NCI-H526 (cell line): ENCODE results near the gene TYSND1.
"Not testable (repeated sequence)": the region's sequence is repeated elsewhere in the genome, so short reads cannot be mapped to it uniquely, and the experiment has no call there.

Experiments used
- DNase-seq, 2 experiments: peaks; one replicate each; lab custom pipeline; 2025; lab: John Stamatoyannopoulos, UW

Gene TYSND1

GRCh38 chr10:70109064-70109729 lies 37.3 kb downstream of the TYSND1 start:
- DNase-seq, result no peak

GRCh38 chr10:70106958-70107791 lies 39.3 kb downstream of the TYSND1 start:
- peak in 1 of 2 experiments; percentile 20 for DNase-seq

GRCh38 chr10:70101668-70102067 lies 44.8 kb downstream of the TYSND1 start:
- no peak for DNase-seq

DNA sequence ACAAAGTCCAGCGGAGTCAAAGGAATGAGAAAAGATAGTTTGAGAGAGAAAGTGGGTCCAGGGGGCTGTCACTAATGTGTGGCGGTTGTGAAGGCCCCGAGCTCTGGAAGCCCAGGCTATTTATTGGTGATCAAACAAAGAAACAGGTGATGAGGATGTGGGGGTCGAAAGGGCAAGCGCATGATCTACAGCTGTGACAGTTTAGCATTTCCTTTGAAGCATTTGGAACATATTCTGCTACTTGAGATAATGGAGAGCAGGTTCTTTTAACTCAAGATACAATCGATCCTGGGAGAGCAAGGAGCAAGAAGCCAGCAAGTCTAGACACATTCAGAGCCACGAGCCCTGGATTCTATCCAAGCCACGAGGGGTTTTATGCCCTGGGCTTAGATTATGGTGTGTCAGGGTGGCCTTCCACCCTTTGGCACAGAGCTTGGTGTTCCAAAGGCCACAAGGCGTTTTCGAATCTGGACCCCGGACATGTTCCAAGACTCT lies 45.4 kb downstream of the TYSND1 start:
- not testable (repeated sequence) for DNase-seq

GRCh38 chr10:70098271-70098670 lies 48.2 kb downstream of the TYSND1 start:
- DNase-seq, result no peak

DNA sequence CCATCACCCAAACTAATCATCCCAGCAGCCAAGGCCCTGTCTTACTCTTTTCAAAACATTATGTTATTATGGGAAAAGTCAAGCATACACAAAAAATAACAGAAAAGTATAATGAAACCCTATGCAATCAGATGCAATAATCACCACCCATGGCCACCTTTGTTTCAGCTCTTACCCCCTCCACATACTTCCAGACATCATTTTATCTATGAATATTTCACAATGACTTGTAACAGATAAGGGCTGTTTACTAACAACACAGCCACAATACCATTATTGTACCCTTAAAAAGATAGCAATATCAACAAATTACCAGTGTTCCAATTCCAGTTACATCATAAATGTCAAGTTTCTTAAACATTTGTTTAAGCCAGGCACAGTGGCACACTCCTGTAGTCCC lies 49.0 kb downstream of the TYSND1 start:
- no peak for DNase-seq

GRCh38 chr10:70096705-70097420 lies 49.6 kb downstream of the TYSND1 start:
- DNase-seq, result no peak

DNA sequence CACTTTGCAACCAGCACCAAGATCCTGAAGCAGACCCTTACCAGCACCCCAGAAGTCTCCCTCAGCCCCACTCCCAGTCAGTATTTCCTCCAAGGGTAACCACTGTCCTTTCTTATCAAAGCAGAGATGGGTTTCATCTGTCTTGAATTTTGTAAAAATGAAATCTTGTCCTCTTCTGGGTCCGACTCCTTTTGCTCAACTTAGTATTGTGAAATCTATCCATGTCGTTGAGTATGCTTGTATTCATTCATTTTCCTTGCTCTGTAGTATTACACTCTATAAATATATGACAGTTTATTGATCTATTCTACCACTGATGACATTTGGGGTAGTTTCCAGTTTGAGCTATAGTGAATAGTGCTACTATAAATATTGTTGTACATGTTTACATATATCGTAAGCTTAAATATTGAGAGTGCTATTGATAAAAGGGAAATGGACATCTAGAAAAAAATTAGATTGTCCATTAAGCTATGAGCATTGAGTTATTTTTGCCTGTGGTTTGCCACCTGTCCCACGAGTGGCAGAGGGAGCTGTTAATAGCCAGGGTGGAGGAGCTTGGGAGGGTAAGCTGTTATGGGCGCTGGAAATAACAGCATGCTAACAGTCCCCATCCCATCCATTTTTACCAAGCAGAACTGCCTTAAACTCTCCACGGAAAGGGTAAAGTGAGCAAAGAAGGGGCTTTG lies 50.3 kb downstream of the TYSND1 start:
- no peak for DNase-seq

- DNase-seq, result peak in 1 of 2 experiments; percentile 37
Measured at GRCh38 chr10:70094250-70094649, 52.2 kb downstream of the TYSND1 start.

DNA sequence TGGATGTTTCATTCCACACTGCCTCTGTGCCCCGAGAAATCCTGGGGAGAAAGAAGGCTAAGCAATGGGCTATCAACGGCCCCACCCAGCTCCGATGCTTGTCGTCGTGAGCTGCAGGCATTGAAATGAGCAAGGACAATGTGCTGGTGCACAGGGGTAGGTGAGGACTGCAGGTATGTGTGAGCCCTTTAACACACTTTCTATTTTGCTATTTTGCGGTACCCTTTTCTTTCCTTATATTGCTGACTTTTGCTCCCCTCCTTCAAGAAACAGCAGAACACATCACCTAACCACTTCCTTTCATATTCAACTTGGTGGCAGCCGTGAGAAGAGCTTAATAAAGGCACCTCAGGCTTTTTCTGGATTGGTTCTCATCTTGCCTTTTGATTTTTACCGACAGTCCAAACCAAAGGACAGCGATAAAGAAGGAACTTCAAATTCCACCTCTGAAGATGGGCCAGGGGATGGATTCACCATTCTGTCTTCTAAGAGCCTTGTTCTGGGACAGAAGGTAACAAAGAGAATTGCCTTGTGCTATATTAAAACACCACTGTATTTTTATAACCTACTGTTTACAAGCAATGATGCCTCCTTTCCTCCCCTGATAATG lies 53.1 kb downstream of the TYSND1 start:
- no peak for DNase-seq

- DNase-seq, result no peak
Measured at GRCh38 chr10:70092389-70092718, 54.1 kb downstream of the TYSND1 start.

GRCh38 chr10:70090951-70091350 lies 55.5 kb downstream of the TYSND1 start:
- no peak for DNase-seq

- no peak for DNase-seq
Measured at GRCh38 chr10:70090013-70090412, 56.5 kb downstream of the TYSND1 start.

DNA sequence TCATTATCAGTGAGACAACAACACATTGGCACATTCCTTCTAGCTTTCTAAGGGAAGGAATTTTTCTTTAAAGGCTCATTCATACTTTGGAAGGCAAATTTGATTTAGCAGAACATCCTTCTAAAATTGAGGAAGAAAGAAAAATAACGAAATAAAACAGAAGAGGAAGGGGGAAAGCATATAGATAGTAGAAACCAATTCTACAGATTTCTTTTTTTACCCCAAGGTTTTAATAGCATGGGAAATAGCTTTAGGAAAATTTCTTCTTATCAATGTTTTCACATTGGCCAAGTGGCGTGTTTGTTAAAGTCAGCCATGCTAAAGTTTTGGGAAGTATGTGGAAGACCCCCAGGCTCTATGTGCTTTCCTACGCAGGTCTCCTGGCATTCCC lies 58.2 kb downstream of the TYSND1 start:
- no peak for DNase-seq
